Stimulated activated CD8-positive, alpha-beta memory T cell treated with anti-CD3 and anti-CD28 coated beads, Interleukin-15, amount 100 ng/mL, for 1 hour (primary cell): ENCODE results near the gene RAB30.
"Not testable (repeated sequence)": the region's sequence is repeated elsewhere in the genome, so short reads cannot be mapped to it uniquely, and the experiment has no call there.

Experiments used
- DNase-seq: peaks from one replicate; pipeline ENCODE4 v3.0.0-alpha.2; 2020; ENCODE audit warnings: low read depth

RAB30 gene

GRCh38 chr11:82944198-82944597 lies 127.5 kb downstream of the RAB30 start:
- DNase-seq = no peak

- not testable (repeated sequence) for DNase-seq
Measured at GRCh38 chr11:82943430-82943829, 128.3 kb downstream of the RAB30 start.

GRCh38 chr11:82942376-82942775 lies 129.3 kb downstream of the RAB30 start:
- DNase-seq = no peak

GRCh38 chr11:82939456-82939855 lies 132.2 kb downstream of the RAB30 start:
- DNase-seq = no peak

- DNase-seq = no peak
Measured at GRCh38 chr11:82937554-82937953, 134.1 kb downstream of the RAB30 start.

- no peak for DNase-seq
Measured at GRCh38 chr11:82936261-82936660, 135.4 kb downstream of the RAB30 start.

- no peak for DNase-seq
Measured at GRCh38 chr11:82932564-82932963, 139.1 kb downstream of the RAB30 start.

GRCh38 chr11:82930734-82931133 lies 141.0 kb downstream of the RAB30 start:
- DNase-seq = no peak

GRCh38 chr11:82930229-82930628 lies 141.5 kb downstream of the RAB30 start:
- DNase-seq = no peak

- no peak for DNase-seq
Measured at GRCh38 chr11:82929121-82929520, 142.6 kb downstream of the RAB30 start.

GRCh38 chr11:82927264-82927880 lies 144.3 kb downstream of the RAB30 start:
- no peak for DNase-seq

GRCh38 chr11:82924522-82925224 lies 147.0 kb downstream of the RAB30 start:
- DNase-seq = no peak
